ENCODE results near the gene PRKAR1A.
"Not testable (repeated sequence)": the region's sequence is repeated elsewhere in the genome, so short reads cannot be mapped to it uniquely, and the experiment has no call there.

PRKAR1A gene

GRCh38 chr17:68509141-68510057 is 2.8 kb upstream of the PRKAR1A start:
- H3K27ac ChIP-seq (ENCODE audit: insufficient read depth, low read depth, low read length, poor library complexity, severe bottlenecking): no peak overlapping the region
- 86% methylated on average over 9 of the region's 9 CpGs for WGBS, 2 experiments
- no peak overlapping the region for H3K4me3 ChIP-seq (ENCODE audit: insufficient read depth, low read depth, low read length)
- H3K4me1 ChIP-seq (ENCODE audit: control insufficient read depth, insufficient read depth, low read length): peaks cover 13% of the 10 kb centered on the region
- H3K36me3 ChIP-seq (ENCODE audit: control insufficient read depth, insufficient read depth, low read length): no peaks in the 10 kb centered on the region
- H3K9me3 ChIP-seq (ENCODE audit: control insufficient read depth, low read length): no peaks in the 10 kb centered on the region
- H3K27me3 ChIP-seq (ENCODE audit: control insufficient read depth, insufficient read depth, low read length, poor library complexity, severe bottlenecking): no peaks in the 10 kb centered on the region

GRCh38 chr17:68511254-68511670 is 968 bp upstream of the PRKAR1A start:
- H3K4me3 ChIP-seq (ENCODE audit: insufficient read depth, low read depth, low read length): peak overlapping the region; percentile 93
- H3K27ac ChIP-seq (ENCODE audit: insufficient read depth, low read depth, low read length, poor library complexity, severe bottlenecking): peak overlapping the region; percentile 99
- no peaks in the 10 kb centered on the region for H3K9me3 ChIP-seq (ENCODE audit: control insufficient read depth, low read length)
- H3K36me3 ChIP-seq (ENCODE audit: control insufficient read depth, insufficient read depth, low read length): peaks cover 14% of the 10 kb centered on the region
- WGBS, 2 experiments: 14 to 16% methylated on average over 10 of the region's 10 CpGs
- H3K4me1 ChIP-seq (ENCODE audit: control insufficient read depth, insufficient read depth, low read length): peaks cover 13% of the 10 kb centered on the region
- H3K27me3 ChIP-seq (ENCODE audit: control insufficient read depth, insufficient read depth, low read length, poor library complexity, severe bottlenecking): no peaks in the 10 kb centered on the region

- Histone ChIP-seq H3K27me3 (ENCODE audit: control insufficient read depth, insufficient read depth, low read length, poor library complexity, severe bottlenecking) (no peaks in the 10 kb centered on the region), H3K4me3 (ENCODE audit: insufficient read depth, low read depth, low read length) (peak overlapping the region; percentile 93), H3K36me3 (ENCODE audit: control insufficient read depth, insufficient read depth, low read length) (peaks cover 17% of the 10 kb centered on the region), H3K9me3 (ENCODE audit: control insufficient read depth, low read length) (no peaks in the 10 kb centered on the region), H3K4me1 (ENCODE audit: control insufficient read depth, insufficient read depth, low read length) (peaks cover 13% of the 10 kb centered on the region), H3K27ac (ENCODE audit: insufficient read depth, low read depth, low read length, poor library complexity, severe bottlenecking) (peak overlapping the region; percentile 99)
- WGBS, 2 experiments: 0% methylated on average over 48 of the region's 49 CpGs
Observed at GRCh38 chr17:68511671-68512246, 471 bp upstream of the PRKAR1A start.

- Histone ChIP-seq H3K4me3 (ENCODE audit: insufficient read depth, low read depth, low read length) (peak overlapping the region; percentile 93), H3K27me3 (ENCODE audit: control insufficient read depth, insufficient read depth, low read length, poor library complexity, severe bottlenecking) (no peaks in the 10 kb centered on the region), H3K9me3 (ENCODE audit: control insufficient read depth, low read length) (no peaks in the 10 kb centered on the region), H3K27ac (ENCODE audit: insufficient read depth, low read depth, low read length, poor library complexity, severe bottlenecking) (peak overlapping the region; percentile 99), H3K4me1 (ENCODE audit: control insufficient read depth, insufficient read depth, low read length) (peaks cover 13% of the 10 kb centered on the region), H3K36me3 (ENCODE audit: control insufficient read depth, insufficient read depth, low read length) (peaks cover 29% of the 10 kb centered on the region)
- WGBS, 2 experiments: 0 to 1% methylated on average over 20 of the region's 20 CpGs
Observed at GRCh38 chr17:68512960-68513474, 787 bp downstream of the PRKAR1A start.

GRCh38 chr17:68513932-68514331 is 1.7 kb downstream of the PRKAR1A start:
- peaks cover 34% of the 10 kb centered on the region for H3K36me3 ChIP-seq (ENCODE audit: control insufficient read depth, insufficient read depth, low read length)
- 39 to 58% methylated on average over 3 of the region's 3 CpGs for WGBS, 2 experiments
- H3K9me3 ChIP-seq (ENCODE audit: control insufficient read depth, low read length): no peaks in the 10 kb centered on the region
- H3K27ac ChIP-seq (ENCODE audit: insufficient read depth, low read depth, low read length, poor library complexity, severe bottlenecking): no peak overlapping the region
- peak overlapping the region; percentile 93 for H3K4me3 ChIP-seq (ENCODE audit: insufficient read depth, low read depth, low read length)
- H3K27me3 ChIP-seq (ENCODE audit: control insufficient read depth, insufficient read depth, low read length, poor library complexity, severe bottlenecking): no peaks in the 10 kb centered on the region
- peaks cover 13% of the 10 kb centered on the region for H3K4me1 ChIP-seq (ENCODE audit: control insufficient read depth, insufficient read depth, low read length)

GRCh38 chr17:68514831-68515635 is 2.8 kb downstream of the PRKAR1A start:
- Histone ChIP-seq H3K4me3 (ENCODE audit: insufficient read depth, low read depth, low read length) (no peak overlapping the region), H3K27ac (ENCODE audit: insufficient read depth, low read depth, low read length, poor library complexity, severe bottlenecking) (no peak overlapping the region), H3K36me3 (ENCODE audit: control insufficient read depth, insufficient read depth, low read length) (peaks cover 34% of the 10 kb centered on the region), H3K4me1 (ENCODE audit: control insufficient read depth, insufficient read depth, low read length) (peaks cover 13% of the 10 kb centered on the region), H3K9me3 (ENCODE audit: control insufficient read depth, low read length) (no peaks in the 10 kb centered on the region), H3K27me3 (ENCODE audit: control insufficient read depth, insufficient read depth, low read length, poor library complexity, severe bottlenecking) (no peaks in the 10 kb centered on the region)
- 90 to 92% methylated on average over 15 of the region's 15 CpGs for WGBS, 2 experiments

GRCh38 chr17:68516732-68517131 is 4.5 kb downstream of the PRKAR1A start:
- no peaks in the 10 kb centered on the region for H3K9me3 ChIP-seq (ENCODE audit: control insufficient read depth, low read length)
- peaks cover 34% of the 10 kb centered on the region for H3K36me3 ChIP-seq (ENCODE audit: control insufficient read depth, insufficient read depth, low read length)
- 93 to 94% methylated on average over 1 of the region's 1 CpG for WGBS, 2 experiments
- H3K27ac ChIP-seq (ENCODE audit: insufficient read depth, low read depth, low read length, poor library complexity, severe bottlenecking): no peak overlapping the region
- peaks cover 7% of the 10 kb centered on the region for H3K4me1 ChIP-seq (ENCODE audit: control insufficient read depth, insufficient read depth, low read length)
- H3K27me3 ChIP-seq (ENCODE audit: control insufficient read depth, insufficient read depth, low read length, poor library complexity, severe bottlenecking): no peaks in the 10 kb centered on the region
- no peak overlapping the region for H3K4me3 ChIP-seq (ENCODE audit: insufficient read depth, low read depth, low read length)

- H3K4me1 ChIP-seq (ENCODE audit: control insufficient read depth, insufficient read depth, low read length); H3K4me3 ChIP-seq (ENCODE audit: insufficient read depth, low read depth, low read length); H3K27ac ChIP-seq (ENCODE audit: insufficient read depth, low read depth, low read length, poor library complexity, severe bottlenecking); H3K27me3 ChIP-seq (ENCODE audit: control insufficient read depth, insufficient read depth, low read length, poor library complexity, severe bottlenecking); H3K9me3 ChIP-seq (ENCODE audit: control insufficient read depth, low read length): not testable (repeated sequence)
- WGBS, 2 experiments: 92 to 96% methylated on average over 3 of the region's 3 CpGs
- H3K36me3 ChIP-seq (ENCODE audit: control insufficient read depth, insufficient read depth, low read length): peaks cover 34% of the 10 kb centered on the region
Observed at GRCh38 chr17:68517605-68518004, 5.4 kb downstream of the PRKAR1A start.

GRCh38 chr17:68518063-68518815 is 6.0 kb downstream of the PRKAR1A start:
- H3K27me3 ChIP-seq (ENCODE audit: control insufficient read depth, insufficient read depth, low read length, poor library complexity, severe bottlenecking): no peaks in the 10 kb centered on the region
- 94 to 97% methylated on average over 9 of the region's 9 CpGs for WGBS, 2 experiments
- H3K4me1 ChIP-seq (ENCODE audit: control insufficient read depth, insufficient read depth, low read length): peaks cover 7% of the 10 kb centered on the region
- no peak overlapping the region for H3K27ac ChIP-seq (ENCODE audit: insufficient read depth, low read depth, low read length, poor library complexity, severe bottlenecking)
- H3K9me3 ChIP-seq (ENCODE audit: control insufficient read depth, low read length): no peaks in the 10 kb centered on the region
- no peak overlapping the region for H3K4me3 ChIP-seq (ENCODE audit: insufficient read depth, low read depth, low read length)
- peaks cover 34% of the 10 kb centered on the region for H3K36me3 ChIP-seq (ENCODE audit: control insufficient read depth, insufficient read depth, low read length)

Measured in ectodermal cell (in vitro differentiated cells).